HG03108 (cell line): ENCODE measurements around the gene IL5RA.
A peak's percentile ranks its signal among the peaks of the same experiment; 100 is the strongest.

Source experiments
- ATAC-seq: cut with Tn5 transposase; IDR thresholded peaks from one replicate; pipeline ENCODE4 v1.9.1; 2021; ENCODE audit warnings: moderate library complexity; ENCODE audit not compliant: unreplicated experiment

Gene IL5RA

DNA sequence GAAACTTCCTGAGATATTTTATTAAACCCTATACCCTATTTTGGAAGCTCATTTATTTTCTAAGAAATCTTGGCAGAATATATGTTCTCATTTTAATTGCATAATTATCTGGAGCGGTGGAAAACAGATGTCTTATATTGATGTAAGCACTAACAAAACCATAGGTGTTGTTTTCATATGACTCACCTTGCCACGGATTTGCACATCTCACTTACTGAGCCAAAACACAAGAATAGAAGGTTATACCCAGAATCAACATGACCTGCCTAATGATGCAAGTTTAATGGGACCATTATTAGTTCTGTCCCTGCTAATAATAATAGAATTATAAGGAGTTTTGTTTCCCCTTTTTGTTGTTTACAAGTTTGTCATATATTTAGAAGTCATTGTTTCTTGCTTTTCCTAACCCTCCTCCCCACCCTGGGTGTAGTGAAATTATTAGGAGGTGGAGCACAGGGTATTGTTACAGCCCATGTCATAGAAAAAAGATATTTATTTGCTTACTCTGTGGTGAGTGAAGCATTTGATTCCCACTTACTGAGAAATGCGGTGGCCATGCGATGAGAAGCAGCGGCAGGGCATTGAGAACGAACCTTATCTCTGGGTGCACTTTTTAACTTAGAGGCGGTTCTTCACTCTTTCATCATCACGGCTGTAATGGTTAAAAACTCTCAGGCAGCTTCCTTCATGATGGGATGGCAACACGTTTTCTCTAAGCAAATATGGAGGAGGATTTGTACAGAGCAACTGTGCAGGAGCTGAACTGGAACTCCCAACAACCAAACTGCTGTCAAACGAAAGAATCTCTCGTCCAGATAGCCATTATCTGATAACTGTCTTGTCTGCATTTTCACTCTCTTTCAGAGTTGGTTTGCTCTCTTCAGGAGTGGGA is 521 bp downstream of the IL5RA start:
- ATAC-seq, result peak; percentile 57

DNA sequence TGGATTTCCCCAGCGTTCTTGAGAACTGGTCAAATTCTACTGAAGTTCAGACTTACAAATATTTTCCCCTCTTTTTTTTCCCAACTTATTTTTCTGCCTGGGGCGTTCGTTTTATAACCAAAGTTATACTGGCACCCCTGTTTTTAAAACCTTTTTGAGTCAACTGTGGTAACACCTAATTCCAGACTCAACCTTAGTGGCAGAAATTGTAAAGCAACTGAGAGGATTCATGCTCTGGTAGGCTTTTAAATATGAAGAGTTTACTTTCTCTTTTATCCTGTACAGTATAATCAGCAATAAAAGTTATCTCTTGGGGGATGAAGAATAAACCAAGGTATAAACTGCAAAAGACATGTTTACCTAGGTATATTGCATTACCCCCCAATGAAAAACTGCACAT is 2.3 kb downstream of the IL5RA start:
- no peak for ATAC-seq

DNA sequence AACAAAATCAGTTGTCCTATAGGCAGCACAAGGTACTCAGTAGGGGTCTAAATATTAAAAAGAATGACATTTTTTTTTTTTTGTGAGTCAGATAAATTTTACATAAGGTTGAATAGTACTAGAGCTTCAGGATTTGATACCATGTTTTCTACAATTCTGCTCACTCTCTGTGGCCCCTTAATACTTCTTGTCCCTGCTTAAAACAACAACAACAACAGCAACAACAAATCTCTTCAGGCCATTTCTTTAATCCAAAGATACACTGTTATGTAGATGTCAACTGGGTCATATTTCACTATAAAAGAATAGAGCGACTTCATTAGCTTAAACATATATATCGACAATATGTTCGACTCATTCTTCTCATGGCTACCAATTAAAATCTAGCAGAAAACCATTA is 3.0 kb downstream of the IL5RA start:
- no peak for ATAC-seq

DNA sequence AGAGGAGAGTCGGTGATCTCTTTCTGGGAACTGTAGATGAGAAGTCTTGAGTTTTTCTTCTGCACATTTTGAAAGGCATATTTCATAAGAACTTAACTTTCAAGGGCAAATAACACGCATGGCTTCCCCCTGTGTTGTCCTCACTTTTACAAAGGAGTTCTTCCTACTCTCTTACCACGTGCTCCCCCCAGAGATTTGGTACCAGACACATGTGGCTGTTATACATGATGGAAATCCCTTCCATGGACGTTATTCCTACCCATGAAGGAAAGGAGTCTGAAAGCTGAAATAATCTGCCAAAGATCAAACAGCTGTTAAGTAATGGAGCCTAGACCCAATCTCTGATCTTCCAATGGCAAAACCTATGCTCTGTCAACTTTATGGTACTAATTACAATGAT is 4.4 kb downstream of the IL5RA start:
- no peak for ATAC-seq

DNA sequence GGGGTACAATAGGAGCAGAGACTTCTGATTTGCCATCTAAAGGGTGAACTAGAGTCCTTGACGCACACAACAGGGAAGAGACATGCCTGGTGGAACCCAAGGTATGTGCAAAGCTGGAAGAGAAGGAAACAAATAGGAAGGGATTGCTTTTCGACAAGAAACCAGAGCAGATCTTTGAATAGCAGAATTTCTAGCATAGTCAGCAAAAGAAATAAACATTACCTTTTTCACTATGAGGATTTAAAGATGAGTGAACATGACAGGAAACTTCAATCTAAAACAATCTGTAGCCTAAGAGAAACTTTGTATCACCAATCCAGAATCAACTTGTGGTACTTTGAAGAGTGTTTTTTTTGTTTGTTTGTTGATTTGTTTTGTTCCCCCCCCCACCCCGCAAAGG is 4.9 kb downstream of the IL5RA start:
- ATAC-seq, result no peak

DNA sequence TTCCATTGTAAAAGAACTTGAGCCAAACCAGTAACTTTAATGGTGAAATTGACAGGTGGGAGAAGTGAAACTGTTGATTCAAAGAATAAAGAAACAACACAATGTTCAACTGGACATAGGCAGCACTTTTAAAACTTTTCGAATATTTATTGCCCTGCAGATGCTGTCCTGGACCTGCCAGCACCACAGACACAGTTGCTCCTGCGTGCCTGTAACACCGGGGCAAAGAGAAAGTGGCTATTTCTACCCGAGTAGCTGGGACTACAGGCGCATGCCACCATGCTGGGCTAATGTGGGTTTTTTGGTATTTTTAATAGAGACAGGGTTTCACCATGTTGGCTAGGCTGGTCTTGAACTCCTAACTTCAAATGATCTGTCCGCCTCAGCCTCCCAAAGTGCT is 7.4 kb downstream of the IL5RA start:
- no peak for ATAC-seq

DNA sequence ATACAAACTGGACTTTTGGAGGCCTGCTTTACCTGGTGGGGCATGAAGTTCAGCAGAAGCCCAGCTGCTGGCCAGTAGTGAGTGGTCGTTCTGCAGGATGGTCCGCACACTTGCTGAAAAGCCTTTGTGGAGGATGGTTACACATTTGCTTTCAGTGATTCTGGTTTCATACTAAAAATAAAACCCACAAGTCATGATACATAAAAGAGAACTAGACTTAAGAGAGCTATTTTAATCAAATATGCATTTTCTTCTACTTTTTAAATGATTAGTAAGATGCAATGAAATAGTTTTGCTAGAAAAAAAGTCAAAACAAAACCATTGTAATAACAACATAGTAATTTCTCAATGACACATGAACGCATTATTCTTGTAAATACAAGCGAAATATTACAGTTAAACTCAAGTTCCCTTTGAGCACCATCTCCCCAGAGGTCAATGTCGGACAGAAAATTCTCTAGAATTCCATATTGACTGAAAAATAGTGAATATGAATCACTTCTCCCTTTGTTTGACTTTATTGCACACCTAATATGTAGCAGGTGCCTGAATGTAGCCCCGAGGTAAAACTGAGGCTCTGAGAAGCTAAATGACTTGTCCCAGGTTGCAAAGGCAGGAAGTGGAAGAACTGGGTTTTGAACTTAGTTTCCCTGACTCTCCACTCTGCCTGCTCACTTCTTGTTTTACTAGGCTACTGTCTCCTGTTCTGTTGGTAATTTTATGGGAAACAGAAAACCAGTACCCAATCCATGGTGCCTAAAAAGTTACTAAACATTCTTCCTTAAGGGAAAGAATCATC is 8.3 kb downstream of the IL5RA start:
- no peak for ATAC-seq

DNA sequence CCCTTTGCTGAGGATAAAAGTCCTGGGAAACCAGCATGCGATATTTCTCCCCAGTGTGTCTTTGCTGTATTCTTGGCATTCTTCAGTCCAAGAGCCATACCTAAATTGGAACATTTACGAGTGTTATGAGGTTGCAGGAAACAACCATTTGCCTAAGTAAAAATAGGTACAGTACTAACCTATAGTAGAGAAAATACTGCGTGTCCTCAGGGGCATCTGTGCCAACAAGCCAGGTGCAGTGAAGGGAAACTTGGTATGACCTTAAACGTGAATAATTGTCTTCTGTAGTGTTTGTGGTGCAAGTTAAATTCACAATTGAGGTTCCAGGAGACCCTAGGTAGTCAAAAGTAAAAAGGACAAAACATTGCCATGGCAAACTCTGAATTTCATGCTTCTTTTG is 12.2 kb downstream of the IL5RA start:
- ATAC-seq, result no peak

DNA sequence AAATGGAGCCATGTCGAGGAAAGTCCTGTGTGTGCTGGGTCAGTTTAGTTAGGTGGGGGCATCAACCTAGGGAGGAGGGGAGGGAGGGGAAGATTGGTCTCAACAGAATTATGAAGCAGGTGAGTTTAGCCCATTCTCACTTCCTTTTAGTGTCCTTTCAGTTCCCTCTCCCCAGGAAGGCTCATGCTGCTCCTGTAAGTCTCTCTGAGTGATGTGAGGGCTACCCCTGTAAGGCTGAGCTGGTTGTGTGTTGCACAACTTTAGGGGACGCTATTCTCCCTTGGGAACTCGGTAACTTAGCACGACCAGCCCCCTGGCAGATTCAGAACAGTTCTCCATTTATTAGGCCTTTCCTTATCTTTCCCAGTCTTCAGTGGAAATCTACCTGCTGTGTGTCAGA is 21.2 kb downstream of the IL5RA start:
- ATAC-seq, result peak; percentile 98

DNA sequence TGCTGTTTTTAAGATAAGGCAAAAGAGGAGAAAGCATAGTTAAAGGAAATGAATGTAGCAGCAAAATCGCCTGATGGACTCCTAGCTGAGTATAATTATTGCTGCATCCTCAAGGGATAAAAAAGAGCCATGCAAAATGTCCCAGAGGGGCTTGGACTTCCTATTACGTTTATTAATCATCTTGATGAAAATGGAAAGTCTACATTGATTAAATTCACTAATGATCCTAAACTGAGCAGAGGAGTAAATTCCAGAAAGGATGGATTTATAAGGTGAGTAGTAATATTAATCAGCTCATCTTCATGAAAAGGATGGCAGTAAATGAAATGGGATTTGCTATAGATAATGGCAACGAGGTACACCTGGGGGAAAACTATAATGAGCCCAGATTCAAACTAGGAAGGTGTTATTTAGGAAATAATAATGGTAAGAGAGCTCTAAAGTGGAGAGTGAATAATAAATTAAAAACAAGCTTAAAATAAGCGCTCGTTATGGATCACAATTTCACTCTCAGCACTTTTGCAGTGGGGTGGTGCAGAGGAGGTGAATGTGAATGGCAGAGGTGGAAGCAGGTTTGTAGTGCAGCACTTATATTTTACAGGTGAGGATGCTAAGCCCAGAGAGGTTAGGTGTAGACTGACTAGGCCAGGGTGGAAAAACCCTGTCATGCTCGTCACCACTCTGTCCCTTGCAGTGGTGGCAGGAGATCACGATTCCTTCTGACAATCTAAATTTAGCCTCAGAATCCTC is 22.3 kb downstream of the IL5RA start:
- no peak for ATAC-seq

DNA sequence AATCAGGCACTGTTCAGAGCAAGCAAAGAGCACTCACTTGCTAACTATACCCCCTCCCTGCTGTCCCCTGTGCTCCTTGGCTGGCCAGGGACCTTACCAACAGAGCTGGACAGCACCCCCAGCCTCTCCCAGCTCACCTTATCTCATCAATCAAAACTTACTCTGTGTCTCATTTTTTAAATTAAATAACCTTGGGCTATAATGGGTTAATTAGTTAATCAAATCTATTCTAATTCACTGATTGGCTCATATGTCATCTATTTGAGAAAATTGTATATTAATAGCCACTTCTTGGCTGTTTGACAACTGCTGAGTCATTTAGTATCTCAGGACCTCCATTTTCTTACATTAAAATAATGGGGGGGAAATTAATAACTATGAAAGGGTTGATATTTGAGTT is 22.9 kb downstream of the IL5RA start:
- ATAC-seq, result no peak

DNA sequence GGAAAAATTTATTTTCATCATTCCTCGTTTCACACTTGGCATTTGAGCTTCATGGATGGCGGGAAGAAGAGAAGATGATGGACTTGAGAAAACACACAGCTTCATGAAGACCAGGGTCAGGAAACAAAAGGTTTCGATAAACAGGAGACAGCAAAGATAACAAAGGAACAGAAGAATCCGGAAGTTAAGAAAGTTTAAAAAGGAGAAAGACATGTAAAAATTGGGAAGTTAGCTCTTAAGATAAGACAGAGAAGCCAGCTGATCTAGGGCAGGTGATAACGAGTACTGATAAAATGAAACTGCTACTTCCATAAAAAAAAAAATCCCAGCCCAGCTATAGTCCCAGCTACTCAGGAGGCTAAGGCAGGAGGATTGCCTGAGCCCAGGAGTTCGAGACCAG is 23.9 kb downstream of the IL5RA start:
- no peak for ATAC-seq

DNA sequence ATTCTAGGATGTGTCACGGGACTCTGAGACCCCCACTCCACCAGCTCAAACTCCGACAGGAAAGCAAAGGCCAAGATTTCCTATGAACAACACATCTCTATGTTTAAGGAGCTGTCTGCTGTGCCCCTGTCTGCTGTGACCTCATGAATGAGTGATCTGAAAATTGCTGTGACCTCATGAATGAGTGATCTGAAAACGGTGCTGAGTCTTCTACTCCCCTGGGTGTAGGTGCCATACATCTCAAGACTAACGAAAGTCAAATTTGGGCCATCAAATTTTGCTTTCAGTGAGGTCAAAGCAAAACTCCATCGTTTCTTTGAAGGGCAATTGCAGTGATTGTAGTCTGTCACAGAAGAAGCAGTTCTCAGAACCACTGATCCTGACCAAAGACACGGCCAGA is 24.4 kb downstream of the IL5RA start:
- ATAC-seq, result no peak

DNA sequence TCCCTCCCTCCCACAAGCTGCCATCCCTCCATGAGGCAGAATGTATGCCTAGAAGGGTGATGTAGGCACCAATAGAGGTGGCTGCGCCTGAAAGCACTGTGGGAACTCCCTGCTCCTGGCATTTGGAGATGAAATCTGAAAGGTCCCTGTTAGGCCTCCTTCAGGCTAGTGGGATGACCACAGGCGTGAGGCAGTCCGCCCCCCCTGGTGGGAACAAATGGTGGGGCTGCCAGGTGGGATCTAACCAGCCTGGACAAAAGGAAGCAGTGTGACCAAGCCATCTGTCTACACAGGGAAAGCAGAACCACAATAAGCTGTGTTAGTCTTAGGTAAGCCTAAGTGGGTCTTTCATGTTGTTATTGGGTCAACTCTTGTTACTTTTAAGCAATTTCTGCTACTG is 25.3 kb downstream of the IL5RA start:
- ATAC-seq, result no peak

DNA sequence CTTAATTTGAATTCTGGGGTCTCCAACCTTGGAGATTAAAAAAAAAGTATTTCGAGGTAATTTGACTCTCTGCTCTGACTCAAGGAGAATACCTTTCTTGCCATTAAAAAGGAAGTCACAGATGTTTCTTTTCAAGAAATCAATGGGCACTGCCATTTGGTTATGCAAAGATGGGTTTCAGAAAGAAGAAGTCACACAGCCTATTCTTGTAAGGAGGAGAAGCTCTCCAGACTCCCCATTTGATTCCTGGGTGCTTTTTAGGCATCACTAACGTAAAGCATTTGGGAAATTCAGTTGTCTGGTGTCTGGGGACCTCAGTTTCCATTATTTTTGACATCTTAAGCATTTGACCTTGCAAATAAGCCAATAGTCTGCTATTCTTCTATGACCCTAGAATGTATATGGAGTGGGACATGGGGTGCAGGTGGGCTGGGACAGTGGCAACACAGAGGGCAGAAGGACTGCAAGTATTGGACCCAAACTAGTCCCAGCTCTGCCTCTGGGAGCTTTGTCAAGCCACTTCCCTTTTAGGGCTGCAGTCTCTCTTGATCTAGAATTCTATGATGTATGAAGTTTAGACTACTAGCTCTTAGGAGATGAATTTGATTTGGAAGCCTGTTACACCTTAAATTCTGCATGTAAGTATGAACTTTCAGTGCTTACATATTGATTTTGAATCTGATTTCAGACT is 27.8 kb downstream of the IL5RA start:
- ATAC-seq, result peak; percentile 76

DNA sequence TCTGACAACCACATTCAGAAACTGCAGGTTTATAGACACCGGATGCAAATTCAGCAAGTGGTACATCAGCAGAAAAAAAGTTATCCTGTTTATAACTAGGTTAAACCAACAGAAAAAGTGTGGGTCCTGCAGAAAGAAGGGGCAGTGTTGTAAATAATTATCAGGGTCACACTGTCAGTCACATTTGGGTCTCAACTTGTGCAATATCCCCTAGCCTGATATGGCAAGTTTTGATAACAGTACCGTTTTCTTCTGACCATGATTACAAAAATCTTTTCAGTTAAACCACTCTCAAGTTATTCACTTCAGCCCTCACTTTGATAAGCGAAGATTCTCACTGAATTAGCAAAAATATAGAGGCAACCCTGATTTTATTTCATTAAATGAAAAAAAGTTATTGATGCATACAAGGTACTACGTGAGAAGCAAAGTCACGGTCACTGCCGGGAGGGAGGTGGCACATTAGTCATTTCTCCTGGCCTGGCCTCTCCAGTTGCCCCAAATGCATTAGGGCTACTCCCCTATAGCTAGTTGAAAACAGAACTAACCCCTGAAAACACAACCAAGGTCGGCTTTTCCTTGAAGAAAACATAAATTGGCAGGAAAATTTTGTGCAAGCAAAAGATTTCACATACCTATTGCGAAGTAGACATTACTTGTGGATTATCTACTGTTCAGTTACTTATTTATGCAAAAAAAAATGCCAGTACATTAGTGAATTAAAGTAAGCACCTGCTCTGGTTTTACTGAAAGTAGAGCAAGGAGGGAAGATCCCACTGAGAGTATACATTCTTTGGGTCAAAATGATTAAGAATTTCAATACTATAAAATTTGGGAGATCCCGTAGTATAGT is 28.6 kb downstream of the IL5RA start:
- peak; percentile 47 for ATAC-seq

DNA sequence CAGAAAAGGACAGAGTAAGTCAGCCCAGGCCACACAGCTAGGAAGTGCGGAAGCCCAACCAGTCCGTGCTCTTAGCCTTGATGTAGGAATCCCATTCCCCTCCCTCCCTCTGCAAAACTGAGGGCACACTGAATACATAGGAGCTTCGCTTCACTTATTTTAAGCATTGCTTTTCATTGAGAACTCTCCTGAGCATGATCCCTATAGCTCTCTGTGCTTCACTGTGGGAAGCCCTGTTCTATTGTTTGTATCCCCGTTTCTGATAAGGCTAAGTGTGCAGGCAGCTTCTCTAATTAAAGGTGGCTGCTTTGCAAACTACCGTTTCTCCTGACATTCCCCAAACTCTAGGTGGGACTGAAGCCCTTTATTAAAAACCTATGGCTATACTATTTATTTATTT is 29.9 kb downstream of the IL5RA start:
- ATAC-seq, result no peak

DNA sequence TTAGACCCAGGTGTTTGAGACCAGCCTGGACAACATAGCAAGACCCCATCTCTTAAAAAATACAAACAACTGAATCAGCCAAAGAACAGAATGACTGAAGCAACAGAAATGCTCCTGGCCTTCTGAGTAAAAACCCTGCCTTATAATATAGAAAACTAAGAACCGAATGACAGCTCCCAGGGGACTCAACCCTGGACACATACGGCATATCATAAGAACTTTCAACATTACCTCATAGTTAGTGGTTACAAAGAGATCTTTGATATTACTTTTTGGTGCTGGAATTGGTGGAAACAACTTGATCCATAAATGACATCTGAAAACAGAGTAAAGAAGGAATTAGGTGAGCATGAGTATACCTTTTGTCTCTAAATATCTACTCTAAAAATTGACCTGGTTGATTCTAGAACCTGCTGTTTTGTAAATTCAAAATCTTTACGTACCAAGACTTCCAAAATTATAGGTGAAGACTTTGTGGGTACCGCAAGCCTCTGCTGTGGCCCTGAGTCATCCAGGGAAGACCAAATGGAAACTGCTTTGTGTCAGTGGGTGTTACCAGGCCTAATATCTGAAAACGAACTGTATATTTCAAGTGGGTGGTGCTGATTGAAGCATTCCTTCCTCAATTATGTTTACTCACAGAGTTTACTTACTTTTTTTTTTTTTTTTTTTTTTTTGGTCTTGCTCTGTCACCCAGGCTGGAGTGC is 35.5 kb downstream of the IL5RA start:
- no peak for ATAC-seq

DNA sequence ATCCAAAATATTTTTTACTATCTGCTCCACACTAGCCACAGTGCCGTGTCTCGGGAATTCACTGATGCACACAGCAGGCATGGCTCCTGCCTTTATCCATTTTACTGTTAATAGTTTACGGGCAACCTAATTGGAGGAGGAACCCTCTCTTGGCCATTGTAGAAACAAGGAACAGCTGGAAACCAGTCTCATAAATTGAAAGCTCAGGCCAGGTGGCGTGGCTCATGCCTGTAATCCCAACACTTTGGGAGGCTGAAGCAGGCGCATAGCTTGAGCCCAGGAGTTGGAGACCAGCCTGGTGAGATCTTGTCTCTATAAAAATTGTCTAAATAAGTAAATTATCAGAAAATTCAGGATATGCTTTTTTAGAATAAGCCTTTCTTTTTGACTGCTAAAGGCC is 39.0 kb downstream of the IL5RA start:
- no peak for ATAC-seq
